Measurements from ENCODE around the gene ARHGAP10.
"Not testable (repeated sequence)": the region's sequence is repeated elsewhere in the genome, so short reads cannot be mapped to it uniquely, and the experiment has no call there.

Gene ARHGAP10

GRCh38 chr4:147975933-147976928, 244.3 kb downstream of the ARHGAP10 start:
- DNase-seq (ENCODE audit: low read depth in 2 of 3, low spot score in 1 of 3) = no peak

DNA sequence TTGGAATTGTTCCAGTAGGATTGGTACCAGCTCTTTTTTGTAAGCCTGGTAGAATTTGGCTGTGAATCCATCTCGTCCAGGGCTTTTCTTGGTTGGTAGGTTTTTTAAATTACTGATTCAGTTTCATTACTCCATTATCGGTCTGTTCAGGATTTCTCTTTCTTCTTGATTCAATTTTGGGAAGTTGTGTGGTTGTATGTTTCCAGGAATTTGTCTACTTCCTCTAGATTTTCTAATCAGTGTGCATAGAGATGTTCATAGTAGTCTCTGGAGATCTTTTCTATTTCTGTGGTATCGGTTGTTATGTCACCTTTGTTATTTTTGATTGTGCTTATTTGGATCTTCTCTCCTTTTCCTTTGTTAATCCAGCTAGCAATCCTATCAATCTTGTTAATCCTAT, 248.7 kb downstream of the ARHGAP10 start:
- no peak for DNase-seq (ENCODE audit: low read depth in 2 of 3, low spot score in 1 of 3)

DNA sequence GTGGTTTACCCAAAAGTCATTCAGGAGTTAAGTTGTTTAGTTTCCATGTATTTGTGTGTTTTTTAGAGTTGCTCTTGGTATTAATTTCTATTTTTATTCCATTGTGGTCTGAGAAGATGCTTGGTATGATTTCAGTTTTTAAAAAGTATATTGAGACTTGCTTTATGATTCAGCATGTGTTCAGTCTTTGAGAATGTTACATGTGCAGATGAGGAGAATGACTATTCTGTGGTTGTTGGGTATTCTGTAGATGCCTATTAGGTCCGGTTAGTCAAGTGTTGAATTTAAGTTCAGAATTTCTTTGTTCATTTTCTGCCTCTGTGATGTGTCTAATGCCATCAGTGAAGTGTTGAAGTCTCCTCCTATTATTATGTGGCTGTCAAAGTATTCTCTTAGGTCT, 249.4 kb downstream of the ARHGAP10 start:
- no peak for DNase-seq (ENCODE audit: low read depth in 2 of 3, low spot score in 1 of 3)

DNA sequence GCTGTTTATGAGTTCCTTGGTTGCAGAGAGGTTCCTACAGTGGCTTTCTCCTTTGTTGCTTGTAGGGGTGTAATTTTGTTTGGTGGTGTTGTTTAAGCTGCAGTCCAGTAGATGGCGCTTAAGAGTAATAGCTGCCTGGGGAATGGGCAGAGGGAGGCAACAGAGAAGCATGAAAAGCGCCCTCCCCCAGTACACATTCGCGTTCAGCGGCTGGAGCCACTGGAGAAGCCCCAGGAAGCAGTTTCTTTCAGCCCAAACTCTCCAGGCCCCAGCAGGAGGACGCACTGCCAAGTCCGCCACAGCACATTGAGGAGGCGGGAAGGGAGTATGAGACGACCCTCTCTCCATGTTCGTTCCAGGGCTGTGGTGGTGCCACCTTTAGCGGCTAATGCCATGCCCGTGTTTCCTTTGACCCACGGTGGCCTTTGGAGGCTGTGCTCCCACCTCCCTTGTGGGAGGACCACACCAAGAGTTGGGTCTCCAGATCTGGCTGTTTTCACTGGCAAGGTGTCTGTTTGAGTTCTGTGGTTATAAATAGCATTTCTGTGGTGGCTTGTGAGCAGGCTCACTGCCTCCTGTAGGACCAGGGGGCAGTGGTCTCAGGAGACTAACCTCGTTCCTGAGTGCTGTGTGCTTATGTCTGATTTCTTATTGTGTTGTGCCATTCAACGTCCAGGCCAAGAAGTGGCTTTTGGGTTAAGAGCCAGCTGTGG, 252.3 kb downstream of the ARHGAP10 start:
- peak in 1 of 3 donors; percentile 17 for DNase-seq (ENCODE audit: low read depth in 2 of 3, low spot score in 1 of 3)

- no peak for DNase-seq (ENCODE audit: low read depth in 2 of 3, low spot score in 1 of 3)
These were observed 252.9 kb downstream of the ARHGAP10 start for GRCh38 chr4:147984778-147985138.

- no peak for DNase-seq (ENCODE audit: low read depth in 2 of 3, low spot score in 1 of 3)
These were observed 253.5 kb downstream of the ARHGAP10 start for GRCh38 chr4:147985376-147985775.

DNA sequence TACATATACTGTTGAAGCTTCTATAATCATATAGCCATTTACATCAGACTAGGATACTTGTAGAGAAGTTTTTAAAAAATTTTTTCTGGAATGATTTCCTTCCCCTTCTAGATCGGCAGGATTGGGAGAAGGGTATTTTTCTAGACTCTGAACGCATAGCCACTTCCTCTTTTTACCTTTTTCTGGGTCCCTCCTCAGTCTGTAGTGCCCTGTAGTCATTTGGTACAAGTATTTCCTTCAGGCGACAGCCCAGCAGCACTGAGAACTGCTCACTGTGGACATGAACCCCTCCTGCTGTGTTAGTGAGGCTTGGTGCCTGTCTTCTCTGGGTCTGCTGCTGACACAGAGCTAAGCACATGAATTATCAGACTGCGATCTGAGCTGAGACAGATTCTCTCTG, 255.4 kb downstream of the ARHGAP10 start:
- DNase-seq (ENCODE audit: low read depth in 2 of 3, low spot score in 1 of 3) = no peak

- no peak for DNase-seq (ENCODE audit: low read depth in 2 of 3, low spot score in 1 of 3)
These were observed 259.8 kb downstream of the ARHGAP10 start for GRCh38 chr4:147991543-147992283.

DNA sequence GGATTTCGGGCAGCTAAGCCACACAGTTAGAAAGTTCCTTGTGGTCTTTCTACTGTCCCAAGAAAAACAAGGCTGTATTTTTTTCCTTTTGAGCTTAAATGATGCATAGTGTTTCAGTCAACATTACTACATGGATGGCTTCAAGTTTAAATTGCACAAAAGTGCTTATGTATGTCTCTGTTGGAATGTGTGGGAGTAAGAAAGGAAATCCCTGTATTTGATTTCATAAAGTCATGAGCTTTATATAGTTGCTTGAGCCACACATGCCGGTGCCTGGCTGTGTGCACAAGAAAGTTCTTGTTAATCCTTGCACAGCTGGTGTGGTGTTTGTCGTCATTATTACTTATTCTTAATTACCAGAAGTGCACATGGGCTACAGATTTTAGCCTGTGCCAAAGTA, 262.2 kb downstream of the ARHGAP10 start:
- DNase-seq (ENCODE audit: low read depth in 2 of 3, low spot score in 1 of 3) = no peak

DNA sequence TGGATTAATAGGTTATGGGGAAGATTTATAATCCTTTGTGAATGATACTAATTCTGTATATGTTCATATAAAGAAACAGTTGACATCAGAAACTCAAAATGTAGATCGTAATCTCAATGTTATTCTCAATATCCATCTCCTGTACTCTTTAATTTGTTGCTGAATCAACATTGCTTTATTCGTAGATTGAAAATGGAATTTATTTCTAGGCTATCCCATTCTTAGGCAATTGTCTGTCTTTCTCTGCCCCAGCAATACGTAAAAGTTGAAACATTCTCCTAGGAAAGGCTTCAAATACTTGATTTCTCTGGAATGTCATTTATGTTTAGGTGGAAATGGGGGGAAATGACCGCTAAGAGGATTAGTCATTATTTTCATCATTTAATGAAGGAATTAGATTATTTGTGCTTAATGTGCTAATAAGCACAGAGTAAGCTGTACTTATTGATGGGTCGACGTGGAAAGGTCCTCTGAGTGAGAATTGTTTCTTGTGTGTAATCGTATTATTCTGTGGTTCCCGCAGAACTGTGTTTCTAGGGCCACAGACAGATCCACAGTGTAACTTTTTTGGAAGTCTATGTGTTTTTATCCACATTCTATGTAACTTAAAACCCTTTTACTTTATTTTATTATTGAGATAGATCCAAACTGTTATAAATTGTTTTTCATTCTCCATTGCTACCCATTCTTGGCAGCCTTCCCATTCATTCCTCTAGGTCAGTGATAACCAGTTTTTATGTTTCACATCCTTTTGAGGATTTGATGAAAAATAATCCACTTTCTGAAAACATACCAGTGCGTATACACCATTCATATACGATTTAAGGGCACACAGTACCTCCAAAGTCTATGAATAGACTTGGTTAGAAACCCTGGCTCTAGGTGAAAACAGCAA, 262.9 kb downstream of the ARHGAP10 start:
- no peak for DNase-seq (ENCODE audit: low read depth in 2 of 3, low spot score in 1 of 3)

DNA sequence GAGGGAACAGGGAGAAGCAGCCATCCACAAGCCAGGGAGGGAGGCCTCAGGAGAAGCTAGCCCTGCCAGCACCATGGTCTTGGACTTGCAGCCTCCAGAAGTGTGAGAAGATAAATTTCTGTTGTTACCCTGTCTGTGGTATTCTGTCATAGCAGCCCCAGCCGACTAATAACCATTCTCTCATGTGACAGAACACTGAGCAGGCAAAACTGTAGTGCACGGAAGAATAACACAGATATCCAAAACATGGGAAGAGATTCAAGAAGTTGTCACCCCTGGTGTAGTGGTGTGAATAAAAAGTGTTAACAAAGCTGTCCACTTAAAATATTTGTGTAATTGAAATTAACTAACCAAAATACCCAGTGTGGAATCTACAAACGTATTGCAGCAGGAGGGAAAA, 265.0 kb downstream of the ARHGAP10 start:
- DNase-seq (ENCODE audit: low read depth in 2 of 3, low spot score in 1 of 3) = no peak

DNA sequence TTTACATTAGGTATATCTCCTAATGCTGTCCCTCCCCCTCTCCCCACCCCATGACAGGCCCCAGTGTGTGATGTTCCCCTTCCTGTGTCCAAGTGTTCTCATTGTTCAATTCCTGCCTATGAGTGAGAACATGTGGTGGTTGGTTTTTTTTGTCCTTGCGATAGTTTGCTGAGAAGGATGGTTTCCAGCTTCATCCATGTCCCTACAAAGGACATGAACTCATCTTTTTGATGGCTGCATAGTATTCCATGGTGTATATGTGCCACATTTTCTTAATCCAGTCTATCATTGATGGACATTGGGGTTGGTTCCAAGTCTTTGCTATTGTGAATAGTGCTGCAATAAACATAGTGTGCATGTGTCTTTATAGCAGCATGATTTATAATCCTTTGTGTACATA, 268.1 kb downstream of the ARHGAP10 start:
- not testable (repeated sequence) for DNase-seq (ENCODE audit: low read depth in 2 of 3, low spot score in 1 of 3)

DNA sequence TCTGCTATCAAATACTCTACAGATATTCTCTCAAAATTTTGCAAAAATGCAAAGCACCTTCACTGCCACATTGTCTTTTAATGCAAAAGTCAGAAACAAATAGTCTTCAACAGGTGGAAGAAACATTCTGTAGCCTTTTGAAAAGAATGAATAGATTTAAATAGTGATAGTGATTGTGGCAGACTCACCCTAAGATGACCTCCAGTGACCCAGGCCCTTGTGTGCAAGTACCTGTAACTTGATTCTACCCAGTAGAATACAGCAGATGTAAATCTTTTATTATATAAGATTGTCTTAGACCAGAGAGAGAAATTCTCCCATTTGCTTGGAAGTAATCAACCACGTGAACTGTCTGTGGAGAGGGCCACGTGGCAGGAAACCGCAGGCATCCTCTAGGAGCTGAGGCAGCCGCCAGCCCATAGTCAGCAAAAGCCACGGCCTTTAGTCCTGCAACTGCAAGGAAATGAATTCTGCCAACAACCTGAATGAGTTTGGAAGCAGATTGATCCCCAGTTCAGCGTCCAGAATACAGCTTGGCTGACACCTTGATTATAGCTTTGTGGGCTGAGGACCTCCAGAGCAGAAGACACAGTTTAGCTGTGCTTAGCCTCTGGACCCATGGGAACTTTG, 272.5 kb downstream of the ARHGAP10 start:
- no peak for DNase-seq (ENCODE audit: low read depth in 2 of 3, low spot score in 1 of 3)

- DNase-seq (ENCODE audit: low read depth in 2 of 3, low spot score in 1 of 3) = no peak
These were observed 274.1 kb downstream of the ARHGAP10 start for GRCh38 chr4:148006001-148006400.

DNA sequence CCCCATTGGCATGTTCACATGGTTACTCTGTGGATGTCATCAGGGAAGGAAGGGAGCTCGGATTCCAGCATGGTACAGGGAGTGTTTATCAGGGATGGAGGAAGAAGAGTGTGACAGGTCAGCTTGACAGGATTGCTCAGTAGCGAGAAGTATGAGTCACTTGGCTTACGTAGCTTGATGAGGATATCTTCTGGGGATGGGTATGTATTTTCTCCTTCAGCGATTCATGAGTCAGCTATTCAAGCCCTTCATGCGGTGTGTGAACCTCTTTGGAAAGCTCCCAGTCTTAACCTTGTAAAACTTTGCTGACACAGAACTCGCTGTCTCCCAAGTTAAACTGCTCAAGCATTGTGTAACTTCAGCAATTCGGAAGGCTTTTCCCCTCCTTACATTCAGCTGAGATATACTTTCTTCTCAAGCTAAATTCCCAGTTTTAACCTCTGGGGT, 275.4 kb downstream of the ARHGAP10 start:
- DNase-seq (ENCODE audit: low read depth in 2 of 3, low spot score in 1 of 3) = no peak

GRCh38 chr4:148007792-148008191, 275.9 kb downstream of the ARHGAP10 start:
- no peak for DNase-seq (ENCODE audit: low read depth in 2 of 3, low spot score in 1 of 3)

- DNase-seq (ENCODE audit: low read depth in 2 of 3, low spot score in 1 of 3) = no peak
These were observed 283.2 kb downstream of the ARHGAP10 start for GRCh38 chr4:148015058-148015457.

DNA sequence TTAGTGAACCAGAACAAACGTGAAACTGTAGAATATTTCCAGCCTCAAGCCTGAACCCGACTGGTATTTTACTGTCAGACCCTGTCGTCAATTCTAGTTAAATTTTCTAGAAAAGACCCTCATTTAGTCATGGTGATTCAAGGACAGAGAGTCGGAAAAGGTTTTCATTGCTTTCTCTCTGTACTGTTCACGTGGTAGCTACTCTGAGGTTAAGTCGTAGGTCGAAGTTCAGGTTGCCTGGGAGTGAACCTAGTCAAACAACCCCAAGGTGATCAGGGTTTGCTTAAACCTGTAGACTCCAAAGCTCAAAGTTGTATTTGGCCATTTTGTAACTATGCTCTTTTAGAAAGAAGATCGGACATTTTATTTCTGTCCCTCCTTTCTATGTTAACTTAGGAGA, 283.6 kb downstream of the ARHGAP10 start:
- no peak for DNase-seq (ENCODE audit: low read depth in 2 of 3, low spot score in 1 of 3)

GRCh38 chr4:148016063-148016637, 284.3 kb downstream of the ARHGAP10 start:
- DNase-seq (ENCODE audit: low read depth in 2 of 3, low spot score in 1 of 3) = no peak

GRCh38 chr4:148017801-148018200, 285.9 kb downstream of the ARHGAP10 start:
- DNase-seq (ENCODE audit: low read depth in 2 of 3, low spot score in 1 of 3) = no peak

Data from stimulated activated CD4-positive, alpha-beta T cell treated with anti-CD3 and anti-CD28 coated beads, Interleukin-12 subunit alpha, Interleukin-12 subunit beta, amount 100 ng/mL, for 48 hours (primary cell).